ENCODE results near the gene KLHL25. TPM values are rescaled to one million over a fixed set of nuclear protein-coding genes. Genes with fewer than 3 reads are reported as not detected.
"Not testable (repeated sequence)": the region's sequence is repeated elsewhere in the genome, so short reads cannot be mapped to it uniquely, and the experiment has no call there.

KLHL25 gene
- total RNA-seq, 1 experiment from 2014 or later, result 2.4 TPM

- no peak for DNase-seq (ENCODE audit: low read depth, low spot score)
- in situ Hi-C loops (cut with HindIII; ENCODE audit: low pct_unique_long_range_greater_than_20kb, low sequenced_read_pairs), result no loop called here
Observed at GRCh38 chr15:85813234-85813633, 18.5 kb upstream of the KLHL25 start.

GRCh38 chr15:85810075-85810474, 15.3 kb upstream of the KLHL25 start:
- no peak for DNase-seq (ENCODE audit: low read depth, low spot score)
- in situ Hi-C loops (cut with HindIII; ENCODE audit: low pct_unique_long_range_greater_than_20kb, low sequenced_read_pairs), result no loop called here

GRCh38 chr15:85805420-85805819, 10.7 kb upstream of the KLHL25 start:
- in situ Hi-C loops (cut with HindIII; ENCODE audit: low pct_unique_long_range_greater_than_20kb, low sequenced_read_pairs), result no loop called here
- no peak for DNase-seq (ENCODE audit: low read depth, low spot score)

GRCh38 chr15:85804481-85805170, 9.9 kb upstream of the KLHL25 start:
- DNase-seq (ENCODE audit: low read depth, low spot score), result no peak
- in situ Hi-C loops (cut with HindIII; ENCODE audit: low pct_unique_long_range_greater_than_20kb, low sequenced_read_pairs), result no loop called here

GRCh38 chr15:85802617-85803016, 7.9 kb upstream of the KLHL25 start:
- in situ Hi-C loops (cut with HindIII; ENCODE audit: low pct_unique_long_range_greater_than_20kb, low sequenced_read_pairs), result not testable (repeated sequence)
- DNase-seq (ENCODE audit: low read depth, low spot score), result peak; percentile 47

- peak; percentile 25 for DNase-seq (ENCODE audit: low read depth, low spot score)
- in situ Hi-C loops (cut with HindIII; ENCODE audit: low pct_unique_long_range_greater_than_20kb, low sequenced_read_pairs), result no loop called here
Observed at GRCh38 chr15:85800478-85801123, 5.9 kb upstream of the KLHL25 start.

- DNase-seq (ENCODE audit: low read depth, low spot score); in situ Hi-C loops (cut with HindIII; ENCODE audit: low pct_unique_long_range_greater_than_20kb, low sequenced_read_pairs): not testable (repeated sequence)
Observed at GRCh38 chr15:85796371-85796770, 1.6 kb upstream of the KLHL25 start.

- no peak for DNase-seq (ENCODE audit: low read depth, low spot score)
Observed at GRCh38 chr15:85795337-85796305, 896 bp upstream of the KLHL25 start.

GRCh38 chr15:85793641-85794597, 806 bp downstream of the KLHL25 start:
- in situ Hi-C loops (cut with HindIII; ENCODE audit: low pct_unique_long_range_greater_than_20kb, low sequenced_read_pairs), result no loop called here
- no peak for DNase-seq (ENCODE audit: low read depth, low spot score)

More at GRCh38 chr15:85795337-85796305, 896 bp upstream of the KLHL25 start:
- in situ Hi-C loops (cut with HindIII; ENCODE audit: low pct_unique_long_range_greater_than_20kb, low sequenced_read_pairs), result no loop called here

- no peak for DNase-seq (ENCODE audit: low read depth, low spot score)
- in situ Hi-C loops (cut with HindIII; ENCODE audit: low pct_unique_long_range_greater_than_20kb, low sequenced_read_pairs), result no loop called here
Observed at GRCh38 chr15:85792912-85793590, 1.7 kb downstream of the KLHL25 start.

GRCh38 chr15:85792102-85792731, 2.5 kb downstream of the KLHL25 start:
- in situ Hi-C loops (cut with HindIII; ENCODE audit: low pct_unique_long_range_greater_than_20kb, low sequenced_read_pairs), result no loop called here
- no peak for DNase-seq (ENCODE audit: low read depth, low spot score)

GRCh38 chr15:85789496-85789875, 5.2 kb downstream of the KLHL25 start:
- DNase-seq (ENCODE audit: low read depth, low spot score), result no peak
- in situ Hi-C loops (cut with HindIII; ENCODE audit: low pct_unique_long_range_greater_than_20kb, low sequenced_read_pairs), result no loop called here

GRCh38 chr15:85788771-85789495, 5.8 kb downstream of the KLHL25 start:
- in situ Hi-C loops (cut with HindIII; ENCODE audit: low pct_unique_long_range_greater_than_20kb, low sequenced_read_pairs), result no loop called here
- no peak for DNase-seq (ENCODE audit: low read depth, low spot score)

- DNase-seq (ENCODE audit: low read depth, low spot score), result no peak
- in situ Hi-C loops (cut with HindIII; ENCODE audit: low pct_unique_long_range_greater_than_20kb, low sequenced_read_pairs), result no loop called here
Observed at GRCh38 chr15:85786781-85787114, 8.0 kb downstream of the KLHL25 start.

GRCh38 chr15:85785887-85786780, 8.6 kb downstream of the KLHL25 start:
- in situ Hi-C loops (cut with HindIII; ENCODE audit: low pct_unique_long_range_greater_than_20kb, low sequenced_read_pairs), result no loop called here
- no peak for DNase-seq (ENCODE audit: low read depth, low spot score)

Measured in SK-MEL-5 (cell line).